GM23338 (cell line): ENCODE data around the gene RRAS. TPM values are rescaled to one million over a fixed set of nuclear protein-coding genes. Genes with fewer than 3 reads are reported as not detected.

ENCODE experiments used
- ATAC-seq: fragments of 200-7000 bp; cut with Tn5 transposase; 3 replicates; pipeline ENCODE4 v1.9.1; 2020
- DNase-seq: peaks from one replicate; pipeline ENCODE4 v3.0.0-alpha.2; 2015; ENCODE audit warnings: low spot score
- H2AFZ ChIP-seq: fragments of 200-600 bp; sonication (generic); 2 replicates; pipeline ENCODE4 v1.8.0; 2016; ENCODE audit warnings: antibody characterized with exemption, mild to moderate bottlenecking, moderate library complexity
- H3F3A ChIP-seq: fragments of 200-600 bp; sonication (generic); replicated peaks from 2 replicates; pipeline ENCODE4 v1.8.0; 2017; ENCODE audit warnings: antibody characterized with exemption, mixed run types, low read depth
- H3K27ac ChIP-seq: fragments of 200-600 bp; sonication (generic); 2 replicates; pipeline ENCODE4 v1.6.1; 2016; ENCODE audit warnings: low read depth
- H3K27me3 ChIP-seq: fragments of 200-600 bp; sonication (generic); 2 replicates; pipeline ENCODE4 v1.8.0; 2016; ENCODE audit warnings: mild to moderate bottlenecking, mixed run types, moderate library complexity; ENCODE audit not compliant: insufficient read depth
- H3K36me3 ChIP-seq: fragments of 200-600 bp; sonication (generic); 2 replicates; pipeline ENCODE4 v1.8.0; 2016; ENCODE audit warnings: mild to moderate bottlenecking; ENCODE audit not compliant: insufficient read depth
- H3K4me1 ChIP-seq: fragments of 200-600 bp; sonication (generic); 2 replicates; pipeline ENCODE4 v1.8.0; 2016; ENCODE audit warnings: mild to moderate bottlenecking, moderate library complexity; ENCODE audit not compliant: insufficient read depth
- H3K4me2 ChIP-seq: fragments of 200-600 bp; sonication (generic); 2 replicates; pipeline ENCODE4 v1.7.1; 2017; ENCODE audit warnings: mixed run types
- H3K4me3 ChIP-seq: fragments of 200-600 bp; sonication (generic); 2 replicates; pipeline ENCODE4 v1.6.1; 2016; ENCODE audit warnings: mixed run types
- H3K79me2 ChIP-seq: fragments of 200-600 bp; sonication (generic); replicated peaks from 2 replicates; pipeline ENCODE4 v1.8.0; 2017; ENCODE audit warnings: mild to moderate bottlenecking; ENCODE audit not compliant: insufficient read depth
- H3K9me2 ChIP-seq: fragments of 200-600 bp; sonication (generic); 2 replicates; pipeline ENCODE4 v1.8.0; 2017; ENCODE audit not compliant: insufficient read depth
- H4K20me1 ChIP-seq: fragments of 200-600 bp; sonication (generic); replicated peaks from 2 replicates; pipeline ENCODE4 v1.8.0; 2017; ENCODE audit warnings: mild to moderate bottlenecking; ENCODE audit not compliant: insufficient read depth
- H3K27ac Mint-ChIP-seq: 2 replicates; pipeline ENCODE4 v1.8.0; 2020; ENCODE audit warnings: inconsistent platforms, mild to moderate bottlenecking, moderate library complexity, mixed read lengths
- H3K27me3 Mint-ChIP-seq: 3 replicates; pipeline ENCODE4 v1.8.0; 2022; ENCODE audit warnings: low read depth, mild to moderate bottlenecking, moderate library complexity, mixed read lengths, inconsistent platforms; ENCODE audit not compliant: insufficient read depth, poor library complexity
- H3K36me3 Mint-ChIP-seq: 3 replicates; pipeline ENCODE4 v1.8.0; 2021; ENCODE audit warnings: low read depth, mild to moderate bottlenecking, inconsistent platforms, moderate library complexity, mixed read lengths
- H3K4me1 Mint-ChIP-seq: 3 replicates; pipeline ENCODE4 v1.8.0; 2020; ENCODE audit warnings: mild to moderate bottlenecking, inconsistent platforms, mixed read lengths
- H3K4me3 Mint-ChIP-seq: 3 replicates; pipeline ENCODE4 v1.8.0; 2021; ENCODE audit warnings: moderate library complexity, mild to moderate bottlenecking, inconsistent platforms, mixed read lengths
- H3K9me3 Mint-ChIP-seq: 3 replicates; pipeline ENCODE4 v1.8.0; 2020; ENCODE audit warnings: moderate library complexity, mild to moderate bottlenecking, inconsistent platforms, mixed read lengths
- CREB1 ChIP-seq: fragments of 250-450 bp; sonication (Bioruptor Pico); IDR thresholded peaks from 2 replicates; pipeline ENCODE4 v1.5.0; 2020; ENCODE audit warnings: low read depth, mild to moderate bottlenecking, moderate library complexity
- EZH2 ChIP-seq: fragments of 200-600 bp; sonication (generic); IDR thresholded peaks from one replicate; pipeline ENCODE4 v1.8.0; 2017; ENCODE audit warnings: antibody characterized with exemption, mild to moderate bottlenecking, low read depth; ENCODE audit not compliant: unreplicated experiment
- EZH2phosphoT487 ChIP-seq: fragments of 200-600 bp; sonication (generic); IDR thresholded peaks from one replicate; pipeline ENCODE4 v1.8.1; 2018; ENCODE audit warnings: antibody characterized with exemption; ENCODE audit not compliant: unreplicated experiment
- JUNB ChIP-seq: IDR thresholded peaks from one replicate; pipeline ENCODE4 v1.6.1; 2016; ENCODE audit warnings: antibody characterized with exemption; ENCODE audit not compliant: unreplicated experiment
- POLR2AphosphoS5 ChIP-seq: IDR thresholded peaks from 2 replicates; pipeline ENCODE4 v1.6.1; 2016; ENCODE audit warnings: antibody characterized with exemption, low read depth
- STAT1 ChIP-seq: IDR thresholded peaks from one replicate; pipeline ENCODE4 v1.6.1; 2016; ENCODE audit warnings: antibody characterized with exemption; ENCODE audit not compliant: unreplicated experiment
- ZNF114 ChIP-seq: fragments of 250-450 bp; sonication (Bioruptor Pico); IDR thresholded peaks from 2 replicates; pipeline ENCODE4 v1.5.0; 2020; ENCODE audit warnings: mild to moderate bottlenecking, moderate library complexity
- ZNF331 ChIP-seq: fragments of 250-450 bp; sonication (Bioruptor Pico); IDR thresholded peaks from 2 replicates; pipeline ENCODE4 v1.5.0; 2020; ENCODE audit warnings: low read depth, mild to moderate bottlenecking, moderate library complexity
- polyA plus RNA-seq: library from polyadenylated mRNA; unstranded; fragments of >200 nt; fragmentation: Nextera tagmentation; extraction: Ambion mirVana; gene quantifications from 2 replicates; pipeline ENCODE4 v1.2.1, GENCODE V29; 2016
- total RNA-seq: library from RNA; depleted of rRNA; stranded (reverse); fragments of >200 nt; shearing (Covaris generic); gene quantifications from 2 replicates; pipeline ENCODE4 v1.2.3, GENCODE V29; 2014
- TF ChIP-seq, protein P1 (sequence below): IDR thresholded peaks from 2 replicates; pipeline ENCODE4 v1.6.1; 2016; ENCODE audit warnings: antibody characterized with exemption
- TF ChIP-seq, protein P2 (sequence below), 2 experiments: fragments of 200-600 bp in 1 of 2; sonication (generic) in 1 of 2; conservative IDR thresholded peaks; 2 replicates each; pipeline versions ENCODE4 v1.5.1 to v1.6.1; 2016 to 2017; ENCODE audit warnings: antibody characterized with exemption in 2 of 2, low read depth in 2 of 2, mild to moderate bottlenecking in 2 of 2, moderate library complexity in 1 of 2
- TF ChIP-seq, protein P3 (sequence below): fragments of 250-450 bp; sonication (Bioruptor Pico); IDR thresholded peaks from 2 replicates; pipeline ENCODE4 v1.5.0; 2020; ENCODE audit warnings: mild to moderate bottlenecking, moderate library complexity

RRAS gene
- total and polyA plus RNA-seq, 2 experiments from 2014 or later, result 9.3 to 30.0 TPM

DNA sequence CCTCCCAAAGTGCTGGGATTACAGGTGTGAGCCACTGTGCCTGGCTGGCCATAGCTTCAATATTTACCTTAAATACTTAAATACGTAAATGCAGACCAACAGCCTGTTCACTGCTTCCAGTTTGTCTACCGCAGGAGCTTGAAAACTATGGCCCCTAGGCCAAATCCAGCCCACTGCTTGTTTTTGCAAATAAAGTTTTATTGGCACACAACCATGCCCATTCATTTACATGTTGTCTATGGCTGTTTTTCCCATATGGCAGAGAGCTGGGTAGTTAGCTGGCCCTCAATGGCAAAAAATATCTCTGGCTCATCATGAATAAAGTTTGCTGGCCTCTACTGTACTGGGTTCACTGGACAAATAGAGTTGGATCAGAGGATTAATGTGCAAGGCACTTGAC, 37.1 kb downstream of the RRAS start (continued):
- TF ChIP-seq, protein P1, sequence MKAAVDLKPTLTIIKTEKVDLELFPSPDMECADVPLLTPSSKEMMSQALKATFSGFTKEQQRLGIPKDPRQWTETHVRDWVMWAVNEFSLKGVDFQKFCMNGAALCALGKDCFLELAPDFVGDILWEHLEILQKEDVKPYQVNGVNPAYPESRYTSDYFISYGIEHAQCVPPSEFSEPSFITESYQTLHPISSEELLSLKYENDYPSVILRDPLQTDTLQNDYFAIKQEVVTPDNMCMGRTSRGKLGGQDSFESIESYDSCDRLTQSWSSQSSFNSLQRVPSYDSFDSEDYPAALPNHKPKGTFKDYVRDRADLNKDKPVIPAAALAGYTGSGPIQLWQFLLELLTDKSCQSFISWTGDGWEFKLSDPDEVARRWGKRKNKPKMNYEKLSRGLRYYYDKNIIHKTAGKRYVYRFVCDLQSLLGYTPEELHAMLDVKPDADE, result no peak
- TF ChIP-seq POLR2AphosphoS5, result no peak

DNA sequence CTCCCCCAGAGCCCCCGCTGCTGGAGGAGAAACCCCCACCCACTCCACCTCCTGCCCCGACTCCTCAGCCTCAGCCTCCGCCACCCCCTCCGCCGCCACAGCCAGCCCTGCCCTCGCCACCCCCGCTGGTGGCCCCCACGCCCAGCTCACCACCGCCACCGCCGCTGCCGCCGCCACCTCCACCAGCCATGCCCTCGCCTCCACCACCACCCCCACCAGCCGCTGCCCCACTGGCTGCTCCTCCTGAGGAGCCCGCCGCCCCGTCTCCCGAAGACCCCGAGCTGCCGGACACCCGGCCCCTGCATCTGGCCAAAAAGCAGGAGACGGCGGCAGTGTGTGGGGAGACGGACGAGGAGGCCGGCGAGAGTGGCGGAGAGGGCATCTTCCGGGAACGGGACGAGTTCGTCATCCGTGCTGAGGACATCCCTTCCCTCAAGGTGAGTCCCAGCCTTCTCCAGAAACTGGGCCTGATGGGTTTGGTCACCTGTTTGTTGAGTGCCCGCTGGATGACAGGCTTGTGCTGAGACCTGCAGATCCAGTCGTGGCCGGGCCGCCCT, 38.4 kb downstream of the RRAS start:
- no peak overlapping the region for H2AFZ ChIP-seq
- H3K27me3 ChIP-seq, result no peaks in the 10 kb centered on the region
- H3K9me2 ChIP-seq, result no peaks in the 10 kb centered on the region
- no peaks in the 10 kb centered on the region for H3K4me1 ChIP-seq
- H3K4me1 Mint-ChIP-seq, result no peaks in the 10 kb centered on the region
- peaks cover 23% of the 10 kb centered on the region for H3K27me3 Mint-ChIP-seq
- no peak overlapping the region for H3K4me3 Mint-ChIP-seq
- H4K20me1 ChIP-seq, result peaks cover 36% of the 10 kb centered on the region
- no peak overlapping the region for H3K4me3 ChIP-seq
- DNase-seq (no peak), ATAC-seq (no peak)
- H3K79me2 ChIP-seq, result peaks cover 86% of the 10 kb centered on the region
- H3K36me3 ChIP-seq, result peaks cover 33% of the 10 kb centered on the region
- H3K27ac Mint-ChIP-seq, result no peak overlapping the region
- no peaks in the 10 kb centered on the region for H3K9me3 Mint-ChIP-seq
- H3K4me2 ChIP-seq, result no peak overlapping the region
- peaks cover 33% of the 10 kb centered on the region for H3F3A ChIP-seq
- H3K36me3 Mint-ChIP-seq, result peaks cover 76% of the 10 kb centered on the region
- no peak overlapping the region for H3K27ac ChIP-seq
- TF ChIP-seq, protein P2, sequence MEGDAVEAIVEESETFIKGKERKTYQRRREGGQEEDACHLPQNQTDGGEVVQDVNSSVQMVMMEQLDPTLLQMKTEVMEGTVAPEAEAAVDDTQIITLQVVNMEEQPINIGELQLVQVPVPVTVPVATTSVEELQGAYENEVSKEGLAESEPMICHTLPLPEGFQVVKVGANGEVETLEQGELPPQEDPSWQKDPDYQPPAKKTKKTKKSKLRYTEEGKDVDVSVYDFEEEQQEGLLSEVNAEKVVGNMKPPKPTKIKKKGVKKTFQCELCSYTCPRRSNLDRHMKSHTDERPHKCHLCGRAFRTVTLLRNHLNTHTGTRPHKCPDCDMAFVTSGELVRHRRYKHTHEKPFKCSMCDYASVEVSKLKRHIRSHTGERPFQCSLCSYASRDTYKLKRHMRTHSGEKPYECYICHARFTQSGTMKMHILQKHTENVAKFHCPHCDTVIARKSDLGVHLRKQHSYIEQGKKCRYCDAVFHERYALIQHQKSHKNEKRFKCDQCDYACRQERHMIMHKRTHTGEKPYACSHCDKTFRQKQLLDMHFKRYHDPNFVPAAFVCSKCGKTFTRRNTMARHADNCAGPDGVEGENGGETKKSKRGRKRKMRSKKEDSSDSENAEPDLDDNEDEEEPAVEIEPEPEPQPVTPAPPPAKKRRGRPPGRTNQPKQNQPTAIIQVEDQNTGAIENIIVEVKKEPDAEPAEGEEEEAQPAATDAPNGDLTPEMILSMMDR (conservative IDR thresholded peaks at IDR 0.05; ENCODE audit: low read depth in 2 of 2), result no peak
- no peak for TF ChIP-seq JUNB
- TF ChIP-seq, protein P1, result no peak
- TF ChIP-seq, protein P3, sequence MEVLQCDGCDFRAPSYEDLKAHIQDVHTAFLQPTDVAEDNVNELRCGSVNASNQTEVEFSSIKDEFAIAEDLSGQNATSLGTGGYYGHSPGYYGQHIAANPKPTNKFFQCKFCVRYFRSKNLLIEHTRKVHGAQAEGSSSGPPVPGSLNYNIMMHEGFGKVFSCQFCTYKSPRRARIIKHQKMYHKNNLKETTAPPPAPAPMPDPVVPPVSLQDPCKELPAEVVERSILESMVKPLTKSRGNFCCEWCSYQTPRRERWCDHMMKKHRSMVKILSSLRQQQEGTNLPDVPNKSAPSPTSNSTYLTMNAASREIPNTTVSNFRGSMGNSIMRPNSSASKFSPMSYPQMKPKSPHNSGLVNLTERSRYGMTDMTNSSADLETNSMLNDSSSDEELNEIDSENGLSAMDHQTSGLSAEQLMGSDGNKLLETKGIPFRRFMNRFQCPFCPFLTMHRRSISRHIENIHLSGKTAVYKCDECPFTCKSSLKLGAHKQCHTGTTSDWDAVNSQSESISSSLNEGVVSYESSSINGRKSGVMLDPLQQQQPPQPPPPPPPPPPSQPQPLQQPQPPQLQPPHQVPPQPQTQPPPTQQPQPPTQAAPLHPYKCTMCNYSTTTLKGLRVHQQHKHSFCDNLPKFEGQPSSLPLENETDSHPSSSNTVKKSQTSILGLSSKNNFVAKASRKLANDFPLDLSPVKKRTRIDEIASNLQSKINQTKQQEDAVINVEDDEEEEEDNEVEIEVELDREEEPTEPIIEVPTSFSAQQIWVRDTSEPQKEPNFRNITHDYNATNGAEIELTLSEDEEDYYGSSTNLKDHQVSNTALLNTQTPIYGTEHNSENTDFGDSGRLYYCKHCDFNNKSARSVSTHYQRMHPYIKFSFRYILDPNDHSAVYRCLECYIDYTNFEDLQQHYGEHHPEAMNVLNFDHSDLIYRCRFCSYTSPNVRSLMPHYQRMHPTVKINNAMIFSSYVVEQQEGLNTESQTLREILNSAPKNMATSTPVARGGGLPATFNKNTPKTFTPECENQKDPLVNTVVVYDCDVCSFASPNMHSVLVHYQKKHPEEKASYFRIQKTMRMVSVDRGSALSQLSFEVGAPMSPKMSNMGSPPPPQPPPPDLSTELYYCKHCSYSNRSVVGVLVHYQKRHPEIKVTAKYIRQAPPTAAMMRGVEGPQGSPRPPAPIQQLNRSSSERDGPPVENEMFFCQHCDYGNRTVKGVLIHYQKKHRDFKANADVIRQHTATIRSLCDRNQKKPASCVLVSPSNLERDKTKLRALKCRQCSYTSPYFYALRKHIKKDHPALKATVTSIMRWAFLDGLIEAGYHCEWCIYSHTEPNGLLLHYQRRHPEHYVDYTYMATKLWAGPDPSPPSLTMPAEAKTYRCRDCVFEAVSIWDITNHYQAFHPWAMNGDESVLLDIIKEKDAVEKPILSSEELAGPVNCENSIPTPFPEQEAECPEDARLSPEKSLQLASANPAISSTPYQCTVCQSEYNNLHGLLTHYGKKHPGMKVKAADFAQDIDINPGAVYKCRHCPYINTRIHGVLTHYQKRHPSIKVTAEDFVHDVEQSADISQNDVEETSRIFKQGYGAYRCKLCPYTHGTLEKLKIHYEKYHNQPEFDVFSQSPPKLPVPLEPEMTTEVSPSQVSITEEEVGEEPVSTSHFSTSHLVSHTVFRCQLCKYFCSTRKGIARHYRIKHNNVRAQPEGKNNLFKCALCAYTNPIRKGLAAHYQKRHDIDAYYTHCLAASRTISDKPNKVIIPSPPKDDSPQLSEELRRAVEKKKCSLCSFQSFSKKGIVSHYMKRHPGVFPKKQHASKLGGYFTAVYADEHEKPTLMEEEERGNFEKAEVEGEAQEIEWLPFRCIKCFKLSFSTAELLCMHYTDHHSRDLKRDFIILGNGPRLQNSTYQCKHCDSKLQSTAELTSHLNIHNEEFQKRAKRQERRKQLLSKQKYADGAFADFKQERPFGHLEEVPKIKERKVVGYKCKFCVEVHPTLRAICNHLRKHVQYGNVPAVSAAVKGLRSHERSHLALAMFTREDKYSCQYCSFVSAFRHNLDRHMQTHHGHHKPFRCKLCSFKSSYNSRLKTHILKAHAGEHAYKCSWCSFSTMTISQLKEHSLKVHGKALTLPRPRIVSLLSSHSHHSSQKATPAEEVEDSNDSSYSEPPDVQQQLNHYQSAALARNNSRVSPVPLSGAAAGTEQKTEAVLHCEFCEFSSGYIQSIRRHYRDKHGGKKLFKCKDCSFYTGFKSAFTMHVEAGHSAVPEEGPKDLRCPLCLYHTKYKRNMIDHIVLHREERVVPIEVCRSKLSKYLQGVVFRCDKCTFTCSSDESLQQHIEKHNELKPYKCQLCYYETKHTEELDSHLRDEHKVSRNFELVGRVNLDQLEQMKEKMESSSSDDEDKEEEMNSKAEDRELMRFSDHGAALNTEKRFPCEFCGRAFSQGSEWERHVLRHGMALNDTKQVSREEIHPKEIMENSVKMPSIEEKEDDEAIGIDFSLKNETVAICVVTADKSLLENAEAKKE, result no peak
- no peak for TF ChIP-seq ZNF331 (CRISPR knock-in tag)
- no peak for TF ChIP-seq EZH2phosphoT487
- TF ChIP-seq POLR2AphosphoS5, result no peak
- TF ChIP-seq ZNF114, result no peak
- no peak for TF ChIP-seq EZH2
- TF ChIP-seq CREB1 (CRISPR knock-in tag), result no peak
- no peak for TF ChIP-seq STAT1
